Psoas muscle (tissue), 8 donors: ENCODE measurements around the gene NBEA. TPM values are rescaled to one million over a fixed set of nuclear protein-coding genes. Genes with fewer than 3 reads are reported as not detected.

Experiments
- ATAC-seq, 4 donors: fragments of 200-7000 bp; cut with Tn5 transposase; one replicate each; pipeline ENCODE4 v1.9.1; 2020; ENCODE audit warnings: moderate library complexity in 3 of 4, mild to moderate bottlenecking in 2 of 4
- DNase-seq, 2 donors: peaks; one replicate each; pipeline ENCODE4 v3.0.0-alpha.2; 2020
- H3K27ac ChIP-seq: fragments of 200-600 bp; one replicate; pipeline ENCODE4 v1.8.0; 2022
- H3K27me3 ChIP-seq, 3 donors: fragments of 200-600 bp in 1 of 3; one replicate each; pipeline versions ENCODE4 v1.6.1 to v1.8.0; 2013 to 2022; ENCODE audit warnings: low read length in 2 of 3, mild to moderate bottlenecking in 2 of 3, moderate library complexity in 1 of 3; ENCODE audit not compliant: insufficient read depth in 3 of 3
- H3K36me3 ChIP-seq, 2 donors: fragments of 200-600 bp in 1 of 2; one replicate each; pipeline versions ENCODE4 v1.6.1 to v1.8.0; 2013 to 2022; ENCODE audit warnings: low read depth in 1 of 2, mild to moderate bottlenecking in 1 of 2, moderate library complexity in 1 of 2; ENCODE audit not compliant: insufficient read depth in 1 of 2
- H3K4me1 ChIP-seq: fragments of 200-600 bp; one replicate; pipeline ENCODE4 v1.8.0; 2022
- H3K4me3 ChIP-seq: fragments of 200-600 bp; one replicate; pipeline ENCODE4 v1.8.0; 2022; ENCODE audit warnings: mild to moderate bottlenecking
- H3K9me3 ChIP-seq: fragments of 200-600 bp; one replicate; pipeline ENCODE4 v1.8.0; 2022
- WGBS, 3 donors: extraction: QIAGEN DNeasy Blood & Tissue Kit; methylation state at CpG; one replicate each; pipeline versions ENCODE4 v1.1.6 to v1.1.7; 2013; 5-methylcytosine and 5-hydroxymethylcytosine counted together
- intact Hi-C, 2 donors: fragments of 100-400 bp; cut with DNase I; formaldehyde crosslinking; loops; one replicate each; pipeline versions ENCODE4 v1.11.0 to v1.14.2; 2022
- polyA plus RNA-seq, 3 donors: library from polyadenylated mRNA; stranded (reverse); fragments of 200-250 nt; gene quantifications; one replicate each; pipeline ENCODE4 v1.2.3, GENCODE V29; 2013
- total RNA-seq, 4 donors: library from RNA; stranded (reverse); fragmentation: NEBNext Ultra II Directional in 2 of 4; extraction: Animal tissue kit (Norgen Biotek cat#: 25700) in 2 of 4; gene quantifications; one replicate each; pipeline versions ENCODE4 v1.2.1 to v1.2.4, GENCODE V29; 2021 to 2023
- TF ChIP-seq, protein P1 (sequence below): fragments of 200-600 bp; IDR thresholded peaks from one replicate; pipeline ENCODE4 v1.8.0; 2022; ENCODE audit warnings: antibody characterized with exemption
- donor health status: healthy with polysubstance abuse.
- donor health status: DM: no; HTN: no; CAD: no; lungs with moderate emphysema.
- donor health status: Bipolar disorder and iron deficiency.
- donor health status: healthy.
- donor health status: DM: yes; HTN: yes; CAD: no.
- donor health status: DM: no; HTN: no; CAD: no.
- donor health status: DM: no; HTN: no; CAD: no.
- donor health status: DM: yes; HTN: yes; CAD: no.

NBEA gene
- total and polyA plus RNA-seq, 7 donors: 0.99 to 5.3 (median 1.5) TPM

DNA sequence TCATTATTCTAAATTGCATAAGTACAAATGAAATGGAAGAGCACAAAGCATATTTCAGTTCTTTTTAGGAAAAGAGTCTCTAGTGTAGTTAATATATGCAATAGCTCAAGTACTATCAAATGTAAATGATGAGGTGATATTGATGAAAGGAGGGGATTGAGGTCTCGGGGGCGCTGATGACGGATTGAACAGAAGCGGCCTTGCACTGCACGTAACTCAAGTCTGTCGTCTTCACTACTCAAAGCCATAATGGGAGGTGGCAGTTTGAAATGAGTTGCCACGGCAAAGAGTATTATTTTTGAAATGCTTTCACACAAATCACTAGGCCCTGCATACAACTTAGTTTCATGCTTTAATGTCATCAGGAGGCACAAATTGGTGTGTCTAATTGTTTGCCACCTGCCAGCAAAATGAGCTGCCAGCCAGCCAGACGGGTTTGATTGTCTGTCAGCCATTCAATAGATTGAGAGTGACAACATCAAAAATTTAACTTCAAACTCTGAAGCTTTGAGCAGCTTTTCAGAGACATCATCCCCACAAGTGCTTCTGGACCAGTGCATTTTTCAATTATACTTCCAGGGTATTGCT is 256.6 kb downstream of the NBEA start:
- peaks cover 0 to 11% of the 10 kb centered on the region in 2 donors for H3K36me3 ChIP-seq
- TF ChIP-seq, protein P1, sequence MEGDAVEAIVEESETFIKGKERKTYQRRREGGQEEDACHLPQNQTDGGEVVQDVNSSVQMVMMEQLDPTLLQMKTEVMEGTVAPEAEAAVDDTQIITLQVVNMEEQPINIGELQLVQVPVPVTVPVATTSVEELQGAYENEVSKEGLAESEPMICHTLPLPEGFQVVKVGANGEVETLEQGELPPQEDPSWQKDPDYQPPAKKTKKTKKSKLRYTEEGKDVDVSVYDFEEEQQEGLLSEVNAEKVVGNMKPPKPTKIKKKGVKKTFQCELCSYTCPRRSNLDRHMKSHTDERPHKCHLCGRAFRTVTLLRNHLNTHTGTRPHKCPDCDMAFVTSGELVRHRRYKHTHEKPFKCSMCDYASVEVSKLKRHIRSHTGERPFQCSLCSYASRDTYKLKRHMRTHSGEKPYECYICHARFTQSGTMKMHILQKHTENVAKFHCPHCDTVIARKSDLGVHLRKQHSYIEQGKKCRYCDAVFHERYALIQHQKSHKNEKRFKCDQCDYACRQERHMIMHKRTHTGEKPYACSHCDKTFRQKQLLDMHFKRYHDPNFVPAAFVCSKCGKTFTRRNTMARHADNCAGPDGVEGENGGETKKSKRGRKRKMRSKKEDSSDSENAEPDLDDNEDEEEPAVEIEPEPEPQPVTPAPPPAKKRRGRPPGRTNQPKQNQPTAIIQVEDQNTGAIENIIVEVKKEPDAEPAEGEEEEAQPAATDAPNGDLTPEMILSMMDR: no peak
- WGBS, 3 donors: 73 to 84% (median 82%) methylated on average over 8 of the region's 8 CpGs
- H3K27ac ChIP-seq: no peak overlapping the region
- no peak for DNase-seq
- H3K4me3 ChIP-seq: no peak overlapping the region
- H3K4me1 ChIP-seq: no peaks in the 10 kb centered on the region
- H3K9me3 ChIP-seq: no peaks in the 10 kb centered on the region
- intact Hi-C loops: no loop called here
- H3K27me3 ChIP-seq: no peaks in the 10 kb centered on the region
- no peak for ATAC-seq

DNA sequence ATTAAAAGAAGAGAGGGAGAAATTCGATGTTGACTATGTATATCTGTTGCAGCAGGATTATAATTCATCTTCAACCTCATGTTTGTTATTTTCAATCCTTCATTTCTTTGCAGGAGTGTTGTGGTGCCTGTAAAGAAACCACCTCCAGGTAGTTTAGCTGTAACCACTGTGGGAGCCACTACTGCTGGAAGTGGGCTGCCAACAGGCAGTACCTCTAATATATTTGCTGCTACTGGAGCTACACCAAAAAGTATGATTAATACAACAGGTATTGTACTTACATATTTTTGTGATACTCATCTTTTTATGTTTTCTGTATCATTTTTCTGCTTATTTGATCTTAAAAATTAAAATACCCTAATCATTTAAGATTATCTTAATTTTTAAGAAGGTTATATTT is 266.5 kb downstream of the NBEA start:
- 93% methylated on average over 1 of the region's 1 CpG for WGBS, 3 donors
- Histone ChIP-seq H3K9me3 (no peaks in the 10 kb centered on the region), H3K36me3 (no peaks in the 10 kb centered on the region), H3K27me3 (no peaks in the 10 kb centered on the region), H3K4me1 (no peaks in the 10 kb centered on the region), H3K4me3 (no peak overlapping the region), H3K27ac (no peak overlapping the region)
- no peak for DNase-seq
- TF ChIP-seq, protein P1: no peak
- intact Hi-C loops: loop anchor here in 1 of 2 donors (10.0 kb wide), 1 partner anchor 746 kb away; no protein-coding TSS in a partner anchor
- ATAC-seq: no peak

DNA sequence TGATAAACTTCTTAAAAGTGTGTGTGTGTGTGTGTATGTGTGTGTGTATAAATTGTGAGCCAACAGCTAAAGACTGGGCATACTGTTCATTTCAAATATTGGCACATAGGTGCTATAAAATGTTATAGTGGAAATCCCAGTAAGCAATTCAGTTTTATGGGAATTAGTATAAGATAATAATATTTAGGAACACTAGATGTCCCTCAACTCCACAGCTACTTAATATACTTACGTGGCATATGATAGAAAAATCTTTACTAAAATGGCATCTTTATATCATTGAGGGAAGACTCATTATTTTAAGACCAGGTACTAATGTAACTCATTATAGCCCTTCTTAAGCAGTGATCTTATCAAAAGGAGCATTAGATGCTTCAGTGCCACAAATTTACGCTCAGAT is 268.2 kb downstream of the NBEA start:
- intact Hi-C loops: loop anchor here in 1 of 2 donors (10.0 kb wide), 1 partner anchor 515 kb away; no protein-coding TSS in a partner anchor
- Histone ChIP-seq H3K4me3 (no peak overlapping the region), H3K27ac (no peak overlapping the region), H3K36me3 (no peaks in the 10 kb centered on the region), H3K27me3 (no peaks in the 10 kb centered on the region), H3K4me1 (no peaks in the 10 kb centered on the region), H3K9me3 (no peaks in the 10 kb centered on the region)
- DNase-seq (no peak), ATAC-seq (no peak)
- TF ChIP-seq, protein P1: no peak
- 84 to 95% (median 85%) methylated on average over 2 of the region's 2 CpGs for WGBS, 3 donors

DNA sequence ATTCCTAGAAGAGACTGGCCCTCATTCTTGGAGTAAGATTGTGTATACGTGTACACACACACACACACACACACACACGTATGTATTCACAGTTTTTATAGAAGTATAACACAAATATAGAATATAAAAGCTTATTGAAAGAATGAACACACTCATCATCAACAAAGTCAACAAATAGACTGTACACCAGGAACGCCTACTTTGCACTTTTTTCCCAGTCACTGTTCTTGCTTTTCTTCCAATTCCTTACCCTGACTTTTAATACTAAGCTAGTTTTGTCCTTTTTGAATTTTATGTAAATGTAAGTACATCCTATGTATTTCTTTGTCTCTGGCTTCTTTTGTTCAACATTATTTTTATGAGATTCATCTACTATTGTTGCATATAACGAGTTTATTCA is 269.9 kb downstream of the NBEA start:
- H3K27ac ChIP-seq: no peak overlapping the region
- ATAC-seq (no peak), DNase-seq (no peak)
- intact Hi-C loops: loop anchor here in 1 of 2 donors (10.0 kb wide), 1 partner anchor 513 kb away; no protein-coding TSS in a partner anchor
- no peaks in the 10 kb centered on the region for H3K4me1 ChIP-seq
- TF ChIP-seq, protein P1: no peak
- H3K36me3 ChIP-seq: no peaks in the 10 kb centered on the region
- no peaks in the 10 kb centered on the region for H3K27me3 ChIP-seq
- WGBS, 3 donors: 94 to 99% (median 95%) methylated on average over 4 of the region's 4 CpGs
- H3K9me3 ChIP-seq: no peaks in the 10 kb centered on the region
- no peak overlapping the region for H3K4me3 ChIP-seq

DNA sequence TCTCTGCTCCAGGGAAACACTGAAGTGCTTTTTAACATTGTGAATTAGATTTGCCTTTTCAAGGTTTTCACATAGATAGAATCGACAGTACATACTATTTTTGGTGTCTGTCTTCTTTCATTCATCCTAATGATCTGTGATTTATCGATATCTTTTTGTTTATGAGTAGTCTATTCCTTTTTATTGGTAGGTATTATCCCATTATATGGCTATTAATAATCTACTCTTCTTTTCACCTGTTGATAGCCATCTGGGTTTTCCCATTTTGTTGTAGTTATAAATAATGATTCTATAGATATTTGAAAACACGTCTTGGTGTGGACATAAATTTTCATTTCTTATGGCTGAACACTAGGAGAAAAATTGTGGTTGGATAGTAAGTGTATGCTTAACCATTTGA is 271.8 kb downstream of the NBEA start:
- H3K4me1 ChIP-seq: no peaks in the 10 kb centered on the region
- TF ChIP-seq, protein P1: no peak
- H3K4me3 ChIP-seq: no peak overlapping the region
- no peaks in the 10 kb centered on the region for H3K27me3 ChIP-seq
- ATAC-seq (no peak), DNase-seq (no peak)
- 89 to 95% (median 90%) methylated on average over 3 of the region's 3 CpGs for WGBS, 3 donors
- intact Hi-C loops: loop anchor here in 1 of 2 donors (10.0 kb wide), 1 partner anchor 511 kb away; no protein-coding TSS in a partner anchor
- no peaks in the 10 kb centered on the region for H3K9me3 ChIP-seq
- no peak overlapping the region for H3K27ac ChIP-seq
- H3K36me3 ChIP-seq: no peaks in the 10 kb centered on the region
